Epithelial cell of esophagus (primary cell): ENCODE results near the gene IFNL1.
"Not testable (repeated sequence)": the region's sequence is repeated elsewhere in the genome, so short reads cannot be mapped to it uniquely, and the experiment has no call there.

ENCODE experiments used
- DNase-seq: peaks from one replicate; pipeline ENCODE4 v3.0.0; 2010; ENCODE audit warnings: low read depth
- H3K4me3 ChIP-seq: 2 replicates; pipeline ENCODE4 v1.5.1; 2011; ENCODE audit warnings: mild to moderate bottlenecking, low read length, control low read depth
- CTCF ChIP-seq: IDR thresholded peaks from 2 replicates; pipeline ENCODE4 v1.5.1; 2011; ENCODE audit warnings: low read depth, mild to moderate bottlenecking, low read length, control low read depth, inconsistent platforms; ENCODE audit not compliant: insufficient read depth; ENCODE audit errors: missing control alignments

Gene IFNL1

GRCh38 chr19:39334444-39334976 lies 38.3 kb downstream of the IFNL1 start:
- no peak overlapping the region for H3K4me3 ChIP-seq
- no peak for TF ChIP-seq CTCF
- DNase-seq = no peak

GRCh38 chr19:39335168-39335548 lies 39.0 kb downstream of the IFNL1 start:
- no peak overlapping the region for H3K4me3 ChIP-seq
- no peak for DNase-seq
- no peak for TF ChIP-seq CTCF

- TF ChIP-seq CTCF = no peak
- DNase-seq = no peak
- no peak overlapping the region for H3K4me3 ChIP-seq
Measured at GRCh38 chr19:39336483-39336882, 40.3 kb downstream of the IFNL1 start.

DNA sequence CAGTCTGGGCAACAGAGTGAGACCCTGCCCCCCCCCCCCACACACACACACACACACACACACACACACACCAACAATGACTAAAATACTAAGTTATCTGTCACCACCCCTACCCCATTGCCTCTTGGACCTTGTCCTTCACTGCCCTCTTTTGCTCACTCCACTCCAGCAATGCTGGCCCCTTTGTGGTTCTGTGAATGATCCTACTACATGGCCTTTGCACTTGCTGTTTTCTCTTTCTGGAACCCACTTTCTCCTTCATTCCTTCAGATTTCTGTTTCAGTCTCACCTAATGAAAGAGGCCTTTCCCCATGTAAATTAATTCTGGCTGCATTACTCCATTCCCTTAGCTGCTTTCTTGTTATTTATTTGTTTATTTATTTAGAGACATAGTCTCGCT lies 43.5 kb downstream of the IFNL1 start:
- TF ChIP-seq CTCF = no peak
- no peak for DNase-seq
- no peak overlapping the region for H3K4me3 ChIP-seq

- not testable (repeated sequence) for DNase-seq, H3K4me3 ChIP-seq
Measured at GRCh38 chr19:39340156-39340555, 43.9 kb downstream of the IFNL1 start.

GRCh38 chr19:39341129-39341718 lies 45.0 kb downstream of the IFNL1 start:
- peak; percentile 12 for TF ChIP-seq CTCF
- peak overlapping the region; percentile 98 for H3K4me3 ChIP-seq
- no peak for DNase-seq

- H3K4me3 ChIP-seq = peak within 1 kb of the TSS; percentile 98
- DNase-seq = peak; percentile 99
- peak; percentile 59 for TF ChIP-seq CTCF
Measured at GRCh38 chr19:39341719-39342604, 45.8 kb downstream of the IFNL1 start, which contains the start of gene SAMD4B. Gene SAMD4B (plus strand): TSS chr19:39342421. CDS start chr19:39356894, 14,473 bp downstream.
